Measurements from ENCODE around the gene TAOK2.
"Not testable (repeated sequence)": the region's sequence is repeated elsewhere in the genome, so short reads cannot be mapped to it uniquely, and the experiment has no call there.

The TAOK2 gene

DNA sequence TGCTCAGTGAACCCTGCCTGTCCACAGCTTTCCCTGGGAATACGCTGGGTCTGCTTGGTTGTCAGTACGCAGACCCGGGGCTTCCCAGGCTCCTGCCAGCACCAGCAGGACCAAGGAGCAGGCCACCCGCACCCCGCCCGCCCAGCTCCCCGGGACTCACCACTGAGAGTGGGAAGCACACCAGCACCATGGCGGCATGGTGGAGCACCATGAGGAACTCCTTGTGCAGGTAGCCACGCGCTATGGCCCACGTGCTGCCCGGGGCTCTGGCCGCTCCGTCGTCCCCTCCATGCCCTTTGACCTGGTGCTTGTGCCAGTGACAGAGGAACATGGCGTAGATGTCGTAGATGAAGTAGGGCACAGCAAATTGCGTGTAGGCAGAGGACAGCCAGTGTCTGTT, 52.8 kb downstream of the TAOK2 start:
- no peak for DNase-seq

DNA sequence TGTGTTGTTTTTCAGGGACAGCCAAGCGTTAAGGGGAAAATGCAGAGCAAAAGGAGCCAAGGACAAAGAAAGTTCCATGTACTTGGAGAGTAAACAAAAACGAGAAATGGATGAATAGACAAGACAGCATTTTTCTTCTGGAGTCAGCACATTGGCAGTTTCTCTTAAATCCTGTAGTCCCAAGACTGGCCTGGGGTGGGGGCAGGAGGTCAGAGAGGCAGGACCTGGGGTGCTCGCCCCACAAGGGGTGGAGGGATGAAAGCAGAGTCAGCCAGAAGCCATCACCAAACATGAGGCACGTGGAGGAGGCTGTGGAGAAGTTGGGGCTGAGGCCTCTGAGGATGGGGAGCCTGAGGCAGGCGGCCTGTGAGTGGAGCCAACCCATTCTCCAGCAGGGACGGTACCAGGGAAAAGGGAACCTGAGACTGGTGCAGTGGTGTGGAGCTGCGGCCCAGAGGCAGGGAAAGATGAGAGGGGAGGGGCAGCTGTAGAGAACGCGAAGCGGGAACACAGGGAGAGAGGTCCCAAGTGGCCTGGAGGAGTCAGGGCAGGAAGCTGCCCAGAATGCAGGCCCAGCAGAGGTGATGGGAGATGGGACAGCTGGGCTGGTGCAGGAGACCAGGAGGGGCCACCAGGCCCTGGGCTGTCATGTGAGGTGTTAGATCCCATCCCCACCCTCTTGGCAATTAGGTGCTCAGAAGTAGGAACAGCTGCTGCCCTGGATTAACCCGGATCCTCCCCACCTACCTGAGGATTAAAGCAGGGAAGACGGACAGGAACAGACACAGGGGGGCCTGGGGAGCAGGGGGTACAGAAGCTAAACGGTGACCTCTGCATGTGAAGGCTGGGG, 54.1 kb downstream of the TAOK2 start:
- DNase-seq = no peak

DNA sequence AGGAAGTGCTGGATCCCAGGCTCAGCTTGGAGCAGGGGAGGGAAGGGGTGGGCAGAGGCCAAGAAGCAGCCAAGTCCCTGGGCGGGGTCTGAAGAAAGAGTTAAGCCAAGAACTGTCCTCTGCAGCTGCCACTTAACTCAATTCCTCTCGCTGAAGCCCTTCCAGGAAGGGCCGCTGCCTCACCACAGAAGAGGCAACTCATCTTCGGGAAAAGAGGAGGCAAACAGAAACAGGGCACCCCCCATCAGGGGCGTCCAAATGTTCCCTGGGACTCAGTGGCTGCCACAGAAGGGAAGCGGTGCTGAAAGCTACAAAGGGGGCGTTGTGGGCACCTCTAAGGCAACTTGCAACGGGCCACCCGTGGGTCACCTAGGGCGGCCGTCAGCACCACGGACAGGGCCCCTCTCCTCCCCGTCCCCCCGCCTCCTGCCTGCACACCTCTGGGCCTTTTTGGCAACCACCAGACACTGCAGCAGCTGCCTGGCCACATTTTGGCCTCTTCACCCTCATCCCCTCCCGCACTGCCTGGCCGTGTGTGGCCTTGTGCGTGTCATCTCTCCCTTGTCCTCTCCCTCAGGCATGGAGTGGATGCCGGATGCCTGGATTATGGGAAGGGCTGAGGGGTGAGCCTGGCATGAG, 54.9 kb downstream of the TAOK2 start:
- no peak for DNase-seq

DNA sequence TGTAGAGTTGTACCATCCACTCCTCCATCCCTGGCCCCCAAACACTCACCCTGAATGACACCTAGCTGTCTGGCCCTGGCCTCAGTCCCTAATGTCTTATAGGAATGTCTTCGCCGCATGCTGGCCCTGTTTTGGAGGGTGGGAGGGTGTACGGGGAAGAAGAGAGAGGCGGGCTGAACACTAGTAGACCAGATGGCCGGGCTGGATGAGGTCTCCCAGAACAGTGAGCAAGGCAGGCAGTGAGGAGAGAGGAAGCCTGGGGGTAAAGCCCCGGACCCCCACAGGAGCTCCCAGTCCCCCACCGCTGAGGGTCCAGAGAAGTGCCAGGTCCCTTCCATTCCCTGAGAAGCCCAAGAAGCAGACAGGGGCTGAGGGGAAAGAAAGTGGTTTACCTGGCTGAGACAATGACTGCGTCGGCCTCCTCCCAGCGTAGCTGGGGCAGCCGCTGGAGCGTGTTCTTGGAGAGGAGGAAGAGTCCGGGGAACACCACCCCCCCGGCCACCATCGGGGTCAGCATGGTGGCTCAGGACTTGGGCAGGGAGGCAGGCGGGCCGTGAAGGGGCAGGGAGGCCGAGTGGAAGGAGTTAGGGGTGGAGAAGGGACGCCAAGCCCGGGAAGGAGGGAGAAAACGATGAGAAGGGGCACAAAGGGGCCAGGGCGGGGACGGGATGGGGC, 56.5 kb downstream of the TAOK2 start:
- DNase-seq = no peak

DNA sequence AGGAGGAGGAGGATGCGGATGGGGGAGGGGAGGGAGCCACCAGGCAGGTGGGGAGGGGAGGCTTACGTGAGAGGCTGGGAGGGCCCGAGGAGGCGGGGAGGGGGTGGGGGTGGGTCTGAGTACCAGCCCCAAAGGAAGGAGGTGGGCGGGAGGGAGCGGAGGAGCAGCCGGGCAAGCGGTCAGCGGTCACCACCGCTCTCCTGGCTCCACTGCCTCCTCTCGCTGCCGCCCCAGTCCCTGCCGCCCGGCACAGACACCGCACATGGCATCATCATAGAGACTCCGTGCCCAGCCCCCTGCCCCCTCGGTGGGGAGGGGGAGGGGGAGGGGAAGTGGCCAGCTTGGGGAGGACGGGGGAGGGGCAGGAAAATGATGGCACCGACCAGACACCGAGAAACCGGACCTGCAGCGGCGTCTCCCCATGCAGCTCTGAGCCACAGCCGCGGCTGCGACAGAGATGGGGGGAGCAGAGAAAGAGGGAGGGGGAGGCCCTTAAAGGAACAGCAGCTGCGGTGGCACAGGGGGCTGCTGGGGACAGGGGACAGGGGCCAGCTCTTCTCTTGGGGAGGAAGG, 57.3 kb downstream of the TAOK2 start, which contains the start of gene TLCD3B:
Gene TLCD3B, minus strand, starts transcription at position 431 of the 573 bp plus-strand sequence. CDS start 744 bp downstream, outside the sequence.
- no peak for DNase-seq

DNA sequence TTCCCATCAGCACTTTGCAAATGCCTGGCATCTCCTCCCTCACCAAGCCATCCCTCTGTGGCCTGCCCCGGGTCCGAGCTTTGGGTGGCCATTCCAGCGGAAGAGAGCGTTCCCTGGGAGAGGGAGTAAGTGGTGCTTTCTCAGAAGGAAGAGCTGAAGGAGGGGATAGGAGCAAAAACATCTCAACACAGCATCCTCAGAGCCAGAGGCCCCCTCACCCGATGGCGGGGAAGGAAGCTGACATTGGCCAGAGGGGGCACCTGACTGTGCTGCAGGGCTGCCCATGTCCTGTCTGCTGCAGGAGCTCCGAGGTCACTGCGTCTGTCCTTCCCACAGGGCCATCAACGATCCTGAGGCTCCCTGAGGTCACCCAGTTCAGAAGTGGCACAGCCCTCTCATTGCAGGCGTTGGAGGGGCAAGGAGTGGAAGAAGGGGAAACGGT, 57.8 kb downstream of the TAOK2 start:
- DNase-seq = no peak

DNA sequence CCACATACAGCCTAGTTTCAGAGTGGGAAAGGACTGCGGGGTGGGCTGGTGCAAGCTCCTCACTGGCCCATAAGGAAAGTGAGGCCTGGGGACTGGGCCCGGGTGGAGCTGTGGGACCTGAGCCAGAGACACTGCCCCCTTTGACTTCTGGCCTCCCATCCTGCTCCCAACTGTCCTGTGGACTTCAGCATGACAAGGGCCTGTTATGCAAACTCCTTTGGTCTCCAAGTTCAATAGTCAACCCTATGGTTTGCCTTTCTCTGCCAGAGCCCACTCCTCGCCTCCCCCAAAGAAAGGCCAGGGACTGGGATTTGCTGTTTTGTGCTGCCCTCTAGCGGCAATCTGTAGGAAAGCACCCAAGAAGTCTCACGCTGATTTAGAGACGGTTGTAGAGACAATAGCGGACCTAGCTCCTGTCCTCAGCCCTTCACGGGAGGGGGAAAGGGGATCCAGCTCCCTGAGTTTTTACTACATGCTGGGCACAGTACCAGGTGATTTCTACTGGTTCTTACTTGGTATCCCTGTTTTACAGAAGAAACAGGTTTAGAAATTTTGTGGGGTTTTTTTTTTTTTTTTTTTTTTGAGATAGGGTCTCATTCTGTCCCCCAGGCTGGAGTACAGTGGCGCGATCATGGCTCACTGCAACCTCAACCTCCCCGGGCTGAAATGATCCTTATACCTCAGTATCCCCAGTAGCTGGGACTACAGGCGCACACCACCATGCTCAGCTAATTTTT, 58.6 kb downstream of the TAOK2 start:
- DNase-seq = peak; percentile 73 to 77

DNA sequence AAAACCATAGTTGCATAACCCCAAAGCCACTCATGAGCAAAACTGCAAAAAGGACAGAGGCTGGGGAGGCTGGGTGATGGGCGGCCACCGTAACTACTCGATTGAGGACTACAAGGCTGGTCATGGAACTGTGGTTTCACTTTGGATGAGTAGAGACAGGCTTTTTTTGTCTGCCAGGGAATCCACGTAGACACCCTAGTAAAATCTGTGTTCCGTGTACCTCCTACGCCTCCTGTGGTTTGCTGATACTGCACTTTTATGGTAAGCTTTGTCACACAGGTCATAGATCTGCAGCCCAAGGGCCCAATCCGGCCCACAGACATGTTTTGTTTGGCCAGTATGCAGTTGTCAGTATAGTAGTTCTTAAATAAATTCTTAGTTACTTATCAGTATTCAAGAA, 59.6 kb downstream of the TAOK2 start:
- no peak for DNase-seq

DNA sequence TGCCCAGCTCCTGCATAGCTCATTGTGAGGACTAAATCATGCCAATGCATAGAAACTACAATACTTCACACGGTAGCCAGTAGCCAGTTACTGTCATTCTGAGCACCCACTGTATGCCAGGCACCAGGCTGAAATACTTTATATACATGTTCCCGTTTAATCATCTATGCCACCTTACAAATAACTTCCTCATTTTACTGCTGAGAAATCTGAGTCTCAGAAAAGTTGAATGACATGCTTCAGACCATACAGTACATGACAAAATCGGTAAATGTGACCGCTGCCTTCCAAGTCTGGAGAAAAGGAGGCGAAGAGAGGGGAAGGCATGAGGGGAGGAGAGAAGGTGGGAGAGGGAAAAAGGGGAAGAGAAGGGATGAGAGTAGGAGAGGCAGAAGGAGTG, 66.6 kb downstream of the TAOK2 start:
- no peak for DNase-seq

DNA sequence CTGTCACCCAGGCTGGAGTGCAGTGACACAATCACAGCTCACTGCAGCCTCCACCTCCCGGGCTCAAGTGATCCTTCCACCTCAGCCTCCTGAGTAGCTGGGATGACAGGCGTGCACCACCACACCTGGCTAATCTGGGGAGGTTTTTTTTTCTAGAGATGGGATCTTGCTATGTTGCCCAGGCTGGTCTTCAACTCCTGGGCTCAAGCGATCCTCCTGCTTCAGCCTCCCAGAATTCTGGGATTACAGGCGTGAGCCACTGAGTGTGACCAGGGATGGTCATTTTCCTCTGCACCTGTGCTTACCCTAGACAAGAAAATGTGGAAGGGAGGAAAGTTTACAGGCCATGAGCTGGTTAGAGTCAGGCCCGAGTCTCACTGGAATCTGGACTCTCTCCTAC, 67.0 kb downstream of the TAOK2 start:
- DNase-seq = not testable (repeated sequence)

DNA sequence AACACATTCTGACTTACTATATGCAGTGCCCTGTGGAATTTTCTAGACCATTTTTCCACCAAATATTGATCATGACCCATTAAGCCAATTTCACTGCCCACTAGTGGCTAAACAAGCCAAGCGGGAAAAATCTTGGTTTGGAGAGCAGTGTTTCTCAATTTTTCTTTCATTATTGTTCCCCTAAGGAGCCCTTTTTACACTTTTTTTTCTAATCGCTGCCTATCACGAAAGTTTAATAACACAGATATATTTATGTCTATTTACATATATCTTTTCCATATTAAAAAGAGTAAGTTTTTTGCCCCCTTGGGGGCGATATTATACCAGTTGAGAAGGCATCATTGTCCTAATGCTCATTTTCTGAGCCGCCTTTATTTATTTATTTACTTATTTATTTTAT, 68.2 kb downstream of the TAOK2 start:
- no peak for DNase-seq

All from NCI-H1930 (cell line).